Smooth muscle cell (in vitro differentiated cells): ENCODE data around the gene SLC6A19. TPM values are rescaled to one million over a fixed set of nuclear protein-coding genes. Genes with fewer than 3 reads are reported as not detected.

ENCODE experiments used
- DNase-seq: peaks from one replicate; lab custom pipeline; 2025; ENCODE audit not compliant: unreplicated experiment; lab: John Stamatoyannopoulos, UW
- H2AFZ ChIP-seq: fragments of 200-600 bp; sonication (generic); 2 replicates; pipeline ENCODE4 v1.6.0; 2016; ENCODE audit warnings: antibody characterized with exemption, low read depth, mild to moderate bottlenecking
- H3F3A ChIP-seq: fragments of 200-600 bp; sonication (generic); 2 replicates; pipeline ENCODE4 v1.6.0; 2017; ENCODE audit warnings: antibody characterized with exemption, low read depth
- H3K27ac ChIP-seq: fragments of 200-600 bp; sonication (generic); 2 replicates; pipeline ENCODE4 v1.5.1; 2016; ENCODE audit warnings: low read depth, mild to moderate bottlenecking
- H3K27me3 ChIP-seq: fragments of 200-600 bp; sonication (generic); 2 replicates; pipeline ENCODE4 v1.6.1; 2016; ENCODE audit warnings: low read depth, mild to moderate bottlenecking
- H3K36me3 ChIP-seq: fragments of 200-600 bp; sonication (generic); 2 replicates; pipeline ENCODE4 v1.5.1; 2016; ENCODE audit warnings: low read depth
- H3K4me1 ChIP-seq: fragments of 200-600 bp; sonication (generic); 2 replicates; pipeline ENCODE4 v1.5.1; 2016; ENCODE audit warnings: low read depth
- H3K4me2 ChIP-seq: fragments of 200-600 bp; sonication (generic); 2 replicates; pipeline ENCODE4 v1.6.0; 2016; ENCODE audit warnings: mild to moderate bottlenecking
- H3K4me3 ChIP-seq: fragments of 200-600 bp; sonication (generic); 2 replicates; pipeline ENCODE4 v1.5.1; 2016; ENCODE audit warnings: mild to moderate bottlenecking
- H3K79me2 ChIP-seq: fragments of 200-600 bp; sonication (generic); 2 replicates; pipeline ENCODE4 v1.6.0; 2016; ENCODE audit warnings: low read depth, mild to moderate bottlenecking
- H3K9ac ChIP-seq: fragments of 200-600 bp; sonication (generic); 2 replicates; pipeline ENCODE4 v1.6.0; 2016; ENCODE audit warnings: low read depth
- H3K9me3 ChIP-seq: fragments of 200-600 bp; sonication (generic); replicated peaks from 2 replicates; pipeline ENCODE4 v1.5.1; 2016; ENCODE audit warnings: low read depth
- H4K20me1 ChIP-seq: fragments of 200-600 bp; sonication (generic); 2 replicates; pipeline ENCODE4 v1.6.0; 2016; ENCODE audit warnings: low read depth
- CTCF ChIP-seq: fragments of 200-600 bp; sonication (generic); IDR thresholded peaks from 2 replicates; pipeline ENCODE4 v1.5.1; 2017; ENCODE audit warnings: borderline replicate concordance, mild to moderate bottlenecking, antibody characterized with exemption; ENCODE audit not compliant: insufficient read depth, poor library complexity, severe bottlenecking
- WGBS: methylation state at CpG from one replicate; pipeline ENCODE4 v1.1.7; 2016; ENCODE audit warnings: low lambda C conversion rate; 5-methylcytosine and 5-hydroxymethylcytosine counted together
- polyA plus RNA-seq: library from polyadenylated mRNA; unstranded; fragments of >200 nt; fragmentation: Nextera tagmentation; extraction: Ambion mirVana; gene quantifications from 2 replicates; pipeline ENCODE4 v1.2.1, GENCODE V29; 2016
- total RNA-seq: library from RNA; depleted of rRNA; stranded (reverse); fragments of >200 nt; gene quantifications from 2 replicates; pipeline ENCODE4 v1.2.3, GENCODE V29; 2014

The SLC6A19 gene
- total and polyA plus RNA-seq, 2 experiments from 2014 or later = not detected

- H3K36me3 ChIP-seq = no peaks in the 10 kb centered on the region
- H3K4me2 ChIP-seq = no peak overlapping the region
- no peaks in the 10 kb centered on the region for H3K9me3 ChIP-seq
- no peak overlapping the region for H3K4me3 ChIP-seq
- 85% methylated on average over 22 of the region's 22 CpGs for WGBS
- H3K27ac ChIP-seq = no peak overlapping the region
- no peak for TF ChIP-seq CTCF
- H3K79me2 ChIP-seq = no peaks in the 10 kb centered on the region
- no peaks in the 10 kb centered on the region for H3K27me3 ChIP-seq
- H3K9ac ChIP-seq = no peak overlapping the region
- H4K20me1 ChIP-seq = no peaks in the 10 kb centered on the region
- no peak for DNase-seq
- no peaks in the 10 kb centered on the region for H3F3A ChIP-seq
- no peaks in the 10 kb centered on the region for H3K4me1 ChIP-seq
- H2AFZ ChIP-seq = no peak overlapping the region
These were observed 38.3 kb downstream of the SLC6A19 start for GRCh38 chr5:1239505-1240251.

GRCh38 chr5:1240496-1241260, 39.3 kb downstream of the SLC6A19 start:
- Histone ChIP-seq H3K4me1 (no peaks in the 10 kb centered on the region), H3K4me2 (no peak overlapping the region), H3K9me3 (no peaks in the 10 kb centered on the region), H3K27me3 (no peaks in the 10 kb centered on the region), H3F3A (no peaks in the 10 kb centered on the region), H3K9ac (no peak overlapping the region), H4K20me1 (no peaks in the 10 kb centered on the region), H3K27ac (no peak overlapping the region), H3K79me2 (no peaks in the 10 kb centered on the region), H2AFZ (no peak overlapping the region), H3K36me3 (no peaks in the 10 kb centered on the region), H3K4me3 (no peak overlapping the region)
- TF ChIP-seq CTCF = no peak
- WGBS = 85% methylated on average over 29 of the region's 29 CpGs
- DNase-seq = no peak

- Histone ChIP-seq H3K4me3 (no peak overlapping the region), H3K4me2 (no peak overlapping the region), H3K4me1 (no peaks in the 10 kb centered on the region), H3K9ac (no peak overlapping the region), H3K27me3 (no peaks in the 10 kb centered on the region), H2AFZ (no peak overlapping the region), H3K79me2 (no peaks in the 10 kb centered on the region), H3K36me3 (no peaks in the 10 kb centered on the region), H3F3A (no peaks in the 10 kb centered on the region), H3K9me3 (no peaks in the 10 kb centered on the region), H4K20me1 (no peaks in the 10 kb centered on the region), H3K27ac (no peak overlapping the region)
- no peak for DNase-seq
- TF ChIP-seq CTCF = no peak
- 89% methylated on average over 22 of the region's 22 CpGs for WGBS
These were observed 40.2 kb downstream of the SLC6A19 start for GRCh38 chr5:1241509-1242080.
